Measurements from ENCODE around the gene PSMB10.

DNA sequence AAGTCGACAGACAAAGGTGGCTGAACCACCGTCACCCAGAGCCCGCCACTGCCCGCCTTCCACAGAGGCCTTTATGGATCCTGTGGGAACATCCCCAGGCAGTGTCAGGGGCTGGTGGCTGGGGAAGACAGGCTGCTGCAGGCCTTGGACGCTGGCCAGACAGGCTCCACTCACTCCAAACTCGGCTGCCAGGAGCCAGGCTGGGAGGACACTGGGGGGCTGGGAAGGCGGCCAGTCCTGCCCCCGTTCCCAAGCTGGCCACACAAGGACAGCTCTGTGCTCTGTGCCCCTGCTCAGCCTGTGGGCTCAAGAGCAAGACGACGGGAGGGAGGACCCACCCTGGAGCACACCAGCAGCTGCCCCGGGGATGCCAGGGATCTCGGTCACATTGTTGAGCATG is 14.8 kb upstream of the PSMB10 start:
- TF ChIP-seq EZH2 (IDR thresholded peaks at IDR 0.05; ENCODE audit: borderline replicate concordance, low read depth, low read length, severe bottlenecking) (no peak), POLR2A (IDR thresholded peaks at IDR 0.05; ENCODE audit: low read depth, low read length) (no peak), CTCF (IDR thresholded peaks at IDR 0.05; ENCODE audit: extremely low read depth in 1 of 2, insufficient read depth in 1 of 2, low read depth in 1 of 2, low read length in 2 of 2) (no peak), POLR2AphosphoS5 (IDR thresholded peaks at IDR 0.05; ENCODE audit: insufficient read depth, low read depth, low read length) (no peak), MYC (IDR thresholded peaks at IDR 0.05; ENCODE audit: low read depth, low read length) (no peak), GATA2 (IDR thresholded peaks at IDR 0.05; ENCODE audit: insufficient read depth, insufficient read length, low read depth, low read length) (no peak), JUN (IDR thresholded peaks at IDR 0.05; ENCODE audit: borderline replicate concordance, insufficient read depth, insufficient read length, low read depth) (no peak), FOS (IDR thresholded peaks at IDR 0.05; ENCODE audit: borderline replicate concordance, insufficient read depth, low read length) (no peak)
- TF ChIP-seq, protein P1, sequence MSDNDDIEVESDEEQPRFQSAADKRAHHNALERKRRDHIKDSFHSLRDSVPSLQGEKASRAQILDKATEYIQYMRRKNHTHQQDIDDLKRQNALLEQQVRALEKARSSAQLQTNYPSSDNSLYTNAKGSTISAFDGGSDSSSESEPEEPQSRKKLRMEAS (IDR thresholded peaks at IDR 0.05; ENCODE audit: insufficient read depth, insufficient read length) = no peak

Measured in endothelial cell of umbilical vein (primary cell).